CD4-positive, alpha-beta T cell treated with Interleukin-2 at 100 ng/mL for 4 hours (primary cell): ENCODE data around the gene PSG6.
A peak's percentile ranks its signal among the peaks of the same experiment; 100 is the strongest.
"Not testable (repeated sequence)": the region's sequence is repeated elsewhere in the genome, so short reads cannot be mapped to it uniquely, and the experiment has no call there.

Experiments used
- DNase-seq: peaks from one replicate; pipeline ENCODE4 v3.0.0-alpha.2; 2020; ENCODE audit warnings: low spot score

The PSG6 gene

GRCh38 chr19:42906162-42906561, 11.5 kb downstream of the PSG6 start:
- DNase-seq: not testable (repeated sequence)

DNA sequence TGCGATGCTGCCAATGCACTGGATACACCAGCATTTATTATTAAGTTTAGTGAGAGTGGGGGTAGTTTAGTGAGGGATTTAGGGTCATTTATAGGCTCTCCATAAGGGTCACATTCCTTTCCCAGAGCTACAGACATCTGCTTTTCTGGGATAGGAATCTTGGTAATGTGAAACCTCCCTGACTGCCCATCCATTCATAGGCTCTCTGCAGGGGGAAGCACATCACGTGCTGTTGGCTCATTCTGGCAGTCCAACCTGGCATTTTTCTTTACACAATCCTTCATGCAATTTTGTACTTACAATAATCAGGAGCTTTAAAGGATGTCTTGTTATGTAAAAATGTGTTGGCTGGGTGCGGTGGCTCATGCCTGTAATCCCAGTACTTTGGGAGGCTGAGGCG, 17.1 kb downstream of the PSG6 start:
- DNase-seq: not testable (repeated sequence)

DNA sequence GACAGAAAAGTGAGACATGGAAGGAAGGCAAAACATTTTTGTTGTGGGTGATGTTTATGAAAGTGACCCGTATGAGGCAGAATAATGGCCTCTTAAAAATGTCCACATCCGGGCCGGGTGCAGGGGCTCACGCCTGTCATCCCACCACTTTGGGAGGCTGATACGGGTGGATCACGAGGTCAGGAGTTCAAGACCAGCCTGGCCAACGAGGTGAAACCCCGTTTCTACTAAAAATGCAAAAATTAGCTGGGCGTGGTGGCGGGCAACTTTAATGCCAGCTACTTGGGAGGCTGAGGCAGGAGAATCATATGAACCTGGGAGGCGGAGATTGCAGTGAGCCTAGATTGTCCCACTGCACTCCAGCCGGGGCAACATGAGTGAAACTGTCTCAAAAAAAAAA, 18.0 kb downstream of the PSG6 start:
- DNase-seq: not testable (repeated sequence)

DNA sequence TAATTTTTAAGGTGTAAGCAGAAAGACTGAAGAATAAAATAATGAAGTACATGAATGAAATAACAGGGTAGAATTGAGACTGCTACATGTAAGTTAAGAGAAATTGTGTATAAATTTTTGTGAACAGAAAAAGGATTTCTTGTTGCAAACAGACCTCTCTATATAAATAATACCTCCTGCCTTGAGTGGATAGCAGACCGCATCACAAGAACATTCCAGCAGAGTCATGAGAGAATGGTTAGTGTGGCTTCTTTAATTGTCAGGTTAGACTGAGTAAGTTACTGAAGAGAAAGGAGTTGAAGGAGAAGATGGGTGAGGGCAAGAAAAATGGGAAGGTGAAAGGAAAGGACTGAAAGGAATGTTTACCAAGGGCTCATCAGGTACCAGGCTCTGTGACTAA, 18.6 kb downstream of the PSG6 start:
- not testable (repeated sequence) for DNase-seq

DNA sequence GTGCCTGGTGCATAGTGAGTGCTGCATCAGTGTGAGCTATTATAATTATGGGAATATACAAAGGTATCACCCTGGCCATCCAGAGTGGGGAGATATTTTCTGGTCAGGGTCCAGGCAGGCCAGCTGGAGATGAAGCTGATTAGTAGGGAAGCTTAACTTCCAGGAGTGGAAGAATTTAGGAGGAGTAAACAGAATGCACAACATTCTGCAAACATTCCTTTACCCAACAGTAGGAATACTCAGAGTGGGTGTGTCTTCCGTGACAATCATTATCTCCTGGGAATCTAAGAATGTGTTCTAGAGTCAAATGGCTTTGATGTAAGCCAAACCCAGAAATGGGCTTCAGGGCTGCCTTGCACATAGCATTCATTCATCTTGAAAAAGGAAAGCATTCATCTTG, 19.0 kb downstream of the PSG6 start:
- not testable (repeated sequence) for DNase-seq

GRCh38 chr19:42897729-42898128, 20.0 kb downstream of the PSG6 start:
- not testable (repeated sequence) for DNase-seq

- DNase-seq: not testable (repeated sequence)
These were observed 27.2 kb downstream of the PSG6 start for GRCh38 chr19:42890446-42890845.

DNA sequence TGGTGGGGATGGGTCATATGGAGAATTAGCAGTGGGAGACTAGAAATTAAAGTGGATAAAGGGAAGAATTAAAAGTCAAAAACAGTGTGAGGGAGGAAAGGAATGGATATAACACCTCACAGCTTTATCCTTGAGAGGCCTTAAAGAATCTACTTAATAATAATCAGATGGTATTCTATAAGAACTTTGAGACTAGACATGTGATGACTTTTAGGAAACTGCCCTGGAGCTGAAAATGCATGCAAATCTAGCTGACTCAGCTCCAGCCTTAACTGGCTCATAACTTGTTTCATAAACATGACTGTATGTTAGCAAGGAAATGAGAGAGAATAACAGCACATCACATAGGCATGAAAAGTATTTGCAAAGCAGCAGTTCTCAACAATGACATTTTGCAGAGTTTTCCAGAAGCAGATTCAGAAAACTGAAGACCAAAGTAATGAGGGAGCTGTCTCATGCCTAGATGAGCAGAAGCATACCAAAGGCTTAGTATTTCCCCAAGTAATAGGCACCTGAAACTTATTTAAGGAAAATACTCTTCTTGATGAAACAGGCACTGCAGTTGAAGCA, 29.7 kb downstream of the PSG6 start:
- not testable (repeated sequence) for DNase-seq

DNA sequence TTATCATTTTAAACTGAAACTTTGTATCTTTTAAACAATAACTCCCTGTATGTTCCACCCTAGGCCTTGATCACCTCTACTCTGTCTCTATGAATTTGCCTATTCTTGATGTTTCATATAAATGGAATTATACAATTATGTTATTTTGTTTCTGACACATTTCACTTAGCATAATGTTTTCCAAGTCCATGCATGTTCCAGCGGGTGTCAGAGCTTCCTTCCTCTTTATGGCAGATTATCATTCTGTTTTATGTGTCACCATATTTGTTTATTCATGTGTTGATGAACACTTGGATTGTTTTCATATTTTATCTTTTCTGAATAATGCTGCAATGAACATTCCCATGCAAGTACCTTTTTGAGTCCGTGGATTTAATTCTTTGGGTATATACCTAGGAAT, 35.0 kb downstream of the PSG6 start:
- not testable (repeated sequence) for DNase-seq

GRCh38 chr19:42882010-42882409, 35.7 kb downstream of the PSG6 start:
- not testable (repeated sequence) for DNase-seq

GRCh38 chr19:42881279-42881678, 36.4 kb downstream of the PSG6 start:
- not testable (repeated sequence) for DNase-seq

GRCh38 chr19:42880621-42881020, 37.1 kb downstream of the PSG6 start:
- DNase-seq: not testable (repeated sequence)

- DNase-seq: no peak
These were observed 38.1 kb downstream of the PSG6 start, which contains the start of gene PSG1 for GRCh38 chr19:42879613-42880012. Gene PSG1 (minus strand): TSS chr19:42879713. CDS start chr19:42879581, 132 bp downstream.

- not testable (repeated sequence) for DNase-seq
These were observed 41.1 kb downstream of the PSG6 start for GRCh38 chr19:42876596-42876995.

GRCh38 chr19:42875881-42876280, 41.8 kb downstream of the PSG6 start:
- DNase-seq: not testable (repeated sequence)

DNA sequence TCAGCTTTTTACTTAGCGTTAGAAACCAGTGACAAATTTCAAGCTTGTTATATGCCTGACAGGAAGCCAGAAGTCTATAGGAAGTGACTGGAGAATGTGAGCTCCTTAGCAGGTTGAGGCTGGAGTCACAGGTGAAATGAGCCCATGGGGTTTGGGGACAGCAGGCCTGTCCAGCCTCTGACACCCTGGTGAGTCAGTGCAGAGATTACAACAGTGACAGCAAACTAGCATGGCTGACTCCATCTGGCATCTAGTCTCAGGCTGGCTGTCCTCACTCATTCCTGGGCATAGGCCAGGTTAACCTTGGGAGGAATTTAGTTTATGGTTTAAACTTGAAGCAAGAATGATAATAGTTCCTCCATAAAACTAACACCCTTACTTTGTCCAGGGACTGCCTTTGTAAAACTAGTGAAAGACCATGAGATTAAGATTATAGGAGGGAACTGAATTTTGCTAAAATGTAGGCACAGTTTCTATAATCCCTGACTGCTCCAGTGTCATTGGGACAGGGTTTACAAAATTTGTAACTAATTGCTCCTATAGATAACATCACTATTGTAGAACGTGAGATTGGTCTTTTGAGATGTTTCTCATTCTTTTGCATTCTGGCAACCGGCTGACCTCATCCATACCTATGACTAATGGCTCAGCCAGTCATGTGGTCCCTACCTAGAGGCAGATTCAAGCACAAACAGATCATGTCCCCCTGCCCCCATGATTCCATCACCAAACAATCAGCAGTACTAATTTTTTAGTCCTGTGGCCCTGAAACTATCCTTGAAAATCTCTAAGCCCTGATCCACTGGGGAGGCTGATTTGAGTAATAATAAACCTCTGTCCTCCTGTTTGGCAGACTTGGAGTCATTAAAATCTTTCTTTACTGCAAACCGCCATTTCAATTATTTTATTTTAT, 42.5 kb downstream of the PSG6 start:
- DNase-seq: not testable (repeated sequence)

DNA sequence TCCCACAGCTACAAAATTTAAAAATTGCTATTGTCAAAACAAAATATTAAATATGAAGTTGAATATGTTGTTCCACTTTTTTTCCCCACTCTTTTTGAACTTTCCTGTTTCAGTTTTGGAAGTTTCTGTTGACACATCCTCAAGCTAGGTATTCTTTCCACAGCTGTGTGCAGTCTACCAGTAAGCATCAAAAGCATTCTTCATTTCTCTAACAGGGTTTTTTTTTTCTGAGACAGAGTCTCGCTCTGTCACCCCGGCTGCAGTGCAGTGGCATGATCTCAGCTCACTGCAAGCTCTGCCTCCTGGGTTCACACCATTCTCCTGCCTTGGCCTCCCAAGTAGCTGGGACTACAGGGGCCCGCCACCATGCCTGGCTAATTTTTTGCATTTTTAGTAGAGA, 43.6 kb downstream of the PSG6 start:
- DNase-seq: not testable (repeated sequence)

- DNase-seq: no peak
These were observed 45.1 kb downstream of the PSG6 start for GRCh38 chr19:42872608-42873007.

DNA sequence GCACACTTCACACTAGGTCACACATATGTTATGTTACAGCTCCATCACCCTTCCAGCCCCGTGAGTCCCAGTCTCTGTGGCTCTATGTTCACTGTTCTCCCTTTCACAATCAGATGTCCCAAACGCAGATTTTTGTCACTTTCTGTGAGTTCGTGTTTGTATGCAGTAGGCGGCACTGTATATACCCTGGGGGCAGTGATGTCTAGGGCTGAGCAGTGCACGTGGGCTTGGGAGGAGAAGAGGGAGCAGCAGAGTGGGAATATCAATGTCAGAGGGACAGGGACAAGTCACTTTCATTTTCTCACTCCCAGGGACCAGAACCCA, 60.2 kb downstream of the PSG6 start:
- DNase-seq: no peak

DNA sequence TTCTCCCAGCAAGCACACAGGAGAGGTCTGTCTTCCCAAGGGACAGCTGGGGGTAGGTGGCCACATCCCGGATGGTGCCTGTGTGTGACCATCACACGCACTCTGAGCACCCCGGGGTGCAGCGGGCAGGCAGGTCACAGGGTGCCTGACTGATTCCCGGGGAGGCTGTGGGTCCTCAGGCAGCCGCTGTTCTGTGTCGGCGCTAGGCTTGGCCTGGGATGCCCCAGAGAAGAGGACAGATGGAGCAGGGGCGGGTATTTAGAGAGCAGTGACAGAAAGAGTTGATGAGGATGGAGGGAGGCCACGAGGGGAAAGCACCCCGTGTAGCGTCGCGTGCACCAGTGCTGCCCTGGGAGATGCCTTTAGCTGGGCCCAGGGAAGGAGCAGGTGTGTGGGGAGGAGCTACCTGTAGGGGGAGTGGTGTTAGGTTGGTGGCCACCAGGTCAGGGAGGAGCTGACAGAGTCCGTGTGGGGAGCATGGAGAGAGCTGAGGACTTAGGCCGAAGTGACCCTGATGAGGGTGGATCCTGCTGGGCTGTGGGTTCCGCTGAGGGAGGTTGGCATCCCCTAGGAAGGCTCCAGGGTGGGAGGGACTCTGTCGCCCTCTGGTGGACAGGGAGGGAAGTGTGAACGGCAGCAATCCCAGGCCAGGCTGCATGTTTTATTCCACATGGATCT, 60.7 kb downstream of the PSG6 start:
- DNase-seq: peak; percentile 6

GRCh38 chr19:42854745-42855144, 62.9 kb downstream of the PSG6 start:
- DNase-seq: not testable (repeated sequence)

DNA sequence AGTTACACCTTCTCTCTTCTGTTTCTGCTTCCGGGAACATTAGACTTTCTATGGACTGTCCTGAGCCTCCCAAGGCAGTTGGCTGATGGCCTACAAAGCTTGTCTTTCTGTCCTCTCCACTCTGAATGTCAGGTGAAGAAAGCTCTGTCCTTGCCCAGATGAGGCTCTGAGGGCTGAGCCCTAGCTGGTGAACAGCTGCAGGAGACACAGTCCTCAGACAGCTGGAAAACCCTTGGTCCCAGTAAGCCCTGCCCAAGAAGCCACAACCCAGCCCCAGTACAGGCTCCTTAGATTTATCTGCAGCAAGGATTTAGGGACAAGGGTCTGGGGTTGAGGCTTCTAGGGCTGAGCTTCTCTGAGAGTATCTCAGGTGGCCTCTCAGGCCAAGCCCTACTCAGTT, 64.5 kb downstream of the PSG6 start:
- not testable (repeated sequence) for DNase-seq

DNA sequence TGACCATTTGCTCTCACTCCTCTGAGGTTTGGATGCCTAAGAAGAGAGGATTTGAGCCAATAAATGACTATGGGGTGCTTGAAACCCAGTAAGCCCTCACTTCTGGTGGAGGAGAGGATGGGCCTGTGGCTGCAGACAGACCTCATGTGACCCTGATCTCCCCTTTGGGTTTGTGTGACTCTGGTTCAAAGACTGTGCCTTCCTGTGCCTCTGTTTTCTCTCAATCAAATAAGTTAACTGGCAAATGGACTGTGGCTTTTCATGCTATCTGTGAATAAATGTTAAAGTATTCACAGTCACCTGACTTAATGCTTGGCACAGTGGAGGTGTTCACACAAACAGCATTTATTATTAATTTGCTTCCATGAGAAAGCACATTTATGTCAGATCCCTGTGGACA, 64.9 kb downstream of the PSG6 start:
- not testable (repeated sequence) for DNase-seq
